HepG2 (cell line): ENCODE data around the gene SPRY1. TPM values are rescaled to one million over a fixed set of nuclear protein-coding genes. Genes with fewer than 3 reads are reported as not detected.

Source experiments
- ARID4A ChIP-seq: sonication (generic); formaldehyde crosslinking; IDR thresholded peaks from 2 replicates; pipeline ENCODE4 v1.5.0; 2020; ENCODE audit warnings: mild to moderate bottlenecking, missing genetic modification reagents, borderline replicate concordance
- DR1 ChIP-seq: sonication (generic); formaldehyde crosslinking; IDR thresholded peaks from 2 replicates; pipeline ENCODE4 v1.8.0; 2021; ENCODE audit warnings: mild to moderate bottlenecking, missing genetic modification reagents, inconsistent platforms
- FOXK2 ChIP-seq: fragments of 450-650 bp; IDR thresholded peaks from 2 replicates; pipeline ENCODE4 v1.6.1; 2016
- KLF16 ChIP-seq, 2 experiments: sonication (generic) in 1 of 2; formaldehyde crosslinking in 1 of 2; IDR thresholded peaks; 2 replicates each; pipeline versions ENCODE4 v1.6.1 to v1.8.0; 2016 to 2023; ENCODE audit warnings: missing genetic modification reagents in 2 of 2, missing compliant biosample characterization in 1 of 2
- RELA ChIP-seq: sonication (generic); formaldehyde crosslinking; IDR thresholded peaks from 2 replicates; pipeline ENCODE4 v1.4.0; 2020; ENCODE audit warnings: missing genetic modification reagents
- RERE ChIP-seq: IDR thresholded peaks from 2 replicates; pipeline ENCODE4 v1.6.1; 2016; ENCODE audit warnings: low read depth, missing genetic modification reagents, missing compliant biosample characterization
- SNAPC5 ChIP-seq: sonication (generic); formaldehyde crosslinking; IDR thresholded peaks from 2 replicates; pipeline ENCODE4 v1.8.1; 2023; ENCODE audit warnings: mild to moderate bottlenecking, missing genetic modification reagents, borderline replicate concordance
- SOX5 ChIP-seq: IDR thresholded peaks from 2 replicates; pipeline ENCODE4 v1.6.1; 2016; ENCODE audit warnings: borderline replicate concordance
- SOX6 ChIP-seq, 2 experiments: fragments of 450-650 bp in 1 of 2; sonication (generic) in 1 of 2; formaldehyde crosslinking in 1 of 2; IDR thresholded peaks; 2 replicates each; pipeline versions ENCODE4 v1.4.0 to v1.6.1; 2017 to 2020; ENCODE audit warnings: antibody characterized with exemption in 1 of 2, mild to moderate bottlenecking in 1 of 2, missing genetic modification reagents in 1 of 2
- TFE3 ChIP-seq: IDR thresholded peaks from 2 replicates; pipeline ENCODE4 v1.6.1; 2016
- TGIF2 ChIP-seq: IDR thresholded peaks from 2 replicates; pipeline ENCODE4 v1.6.1; 2016; ENCODE audit warnings: control low read depth, missing compliant biosample characterization
- XRCC5 ChIP-seq: fragments of 200-400 bp; formaldehyde crosslinking; optimal IDR thresholded peaks from 2 replicates; pipeline ENCODE3; 2017; ENCODE audit warnings: mild to moderate bottlenecking, low read length
- ZNF550 ChIP-seq: sonication (generic); formaldehyde crosslinking; IDR thresholded peaks from 2 replicates; pipeline ENCODE4 v1.4.0; 2020; ENCODE audit warnings: mild to moderate bottlenecking, missing genetic modification reagents, borderline replicate concordance
- ZNF607 ChIP-seq: sonication (generic); formaldehyde crosslinking; IDR thresholded peaks from 2 replicates; pipeline ENCODE4 v1.5.1; 2020; ENCODE audit warnings: missing genetic modification reagents, mild to moderate bottlenecking, borderline replicate concordance
- ZNF644 ChIP-seq: IDR thresholded peaks from 2 replicates; pipeline ENCODE4 v1.6.1; 2016; ENCODE audit warnings: low read depth
- ZNF788 ChIP-seq: sonication (generic); formaldehyde crosslinking; IDR thresholded peaks from 2 replicates; pipeline ENCODE4 v1.5.0; 2020; ENCODE audit warnings: mild to moderate bottlenecking, missing genetic modification reagents, borderline replicate concordance
- ZSCAN20 ChIP-seq: sonication (generic); formaldehyde crosslinking; IDR thresholded peaks from 2 replicates; pipeline ENCODE4 v1.4.0; 2020; ENCODE audit warnings: missing genetic modification reagents, mild to moderate bottlenecking, borderline replicate concordance
- polyA plus RNA-seq, 8 experiments: library from polyadenylated mRNA; depleted of rRNA in 3 of 8; stranded (reverse) in 7 of 8; unstranded in 1 of 8; fragments of >200 nt; fragmentation: Illumina TruSeq in 4 of 8; extraction: Trizol in 4 of 8; gene quantifications; 2 replicates each; pipeline versions ENCODE4 v1.2.1 to v1.2.3, GENCODE V29; 2011 to 2016; ENCODE audit warnings: low read depth in 4 of 8, missing spikeins in 1 of 8, mixed read lengths in 1 of 8; ENCODE audit not compliant: insufficient read depth in 1 of 8
- total RNA-seq, 5 experiments: library from RNA; depleted of rRNA; stranded (reverse); fragments of >200 nt; fragmentation: Illumina TruSeq; extraction: Trizol; gene quantifications; 2 replicates each; pipeline ENCODE4 v1.2.3, GENCODE V29; 2016; ENCODE audit warnings: low read depth in 1 of 5

The SPRY1 gene
- total and polyA plus RNA-seq, 2 of the 13 experiments (the other 11 are each of a cell fraction or from before 2014, with no cell fraction given), result 24.7 to 33.4 TPM

- TF ChIP-seq ZNF788 (CRISPR knock-in tag), result peak; percentile 25; the same call in 1 of the 2 replicates
- TF ChIP-seq ZNF644 (CRISPR knock-in tag), result 0 out of 2 replicates have a peak, but pooled peaks have one; percentile 25
- TF ChIP-seq SOX6 (IDR thresholded peaks at IDR 0.05), result no peak
- peak; percentile 54; the same call in 1 of the 2 replicates for TF ChIP-seq SOX6 (CRISPR knock-in tag; IDR thresholded peaks at IDR 0.05)
- peak; percentile 39; the same call in 1 of the 2 replicates for TF ChIP-seq RELA (CRISPR knock-in tag)
- no peak for TF ChIP-seq ZNF550
- TF ChIP-seq TGIF2, result peak; percentile 41; the same call in 1 of the 2 replicates
- peak; percentile 85 for TF ChIP-seq XRCC5
- peak; percentile 34; the same call in 1 of the 2 replicates for TF ChIP-seq ARID4A (CRISPR knock-in tag)
- peak; percentile 56; the same call in 1 of the 2 replicates for TF ChIP-seq SOX5 (CRISPR knock-in tag)
- TF ChIP-seq DR1 (CRISPR knock-in tag), result peak; percentile 64; the same call in 1 of the 2 replicates
- peak in 1 of 2 experiments; percentile 66; a peak in 2 of 4 replicates for TF ChIP-seq KLF16 (CRISPR knock-in tag; IDR thresholded peaks at IDR 0.05)
- no peak for TF ChIP-seq ZNF607 (CRISPR knock-in tag)
- peak; percentile 35; the same call in 1 of the 2 replicates for TF ChIP-seq RERE
- TF ChIP-seq FOXK2, result 0 out of 2 replicates have a peak, but pooled peaks have one; percentile 24
- TF ChIP-seq SNAPC5 (CRISPR knock-in tag), result no peak
- no peak for TF ChIP-seq ZSCAN20 (CRISPR knock-in tag)
- TF ChIP-seq TFE3 (CRISPR knock-in tag), result peak; percentile 36
Observed at GRCh38 chr4:123396307-123397143, at the start of gene SPRY1 (continued).
